ENCODE measurements around the gene FAF1.

DNA sequence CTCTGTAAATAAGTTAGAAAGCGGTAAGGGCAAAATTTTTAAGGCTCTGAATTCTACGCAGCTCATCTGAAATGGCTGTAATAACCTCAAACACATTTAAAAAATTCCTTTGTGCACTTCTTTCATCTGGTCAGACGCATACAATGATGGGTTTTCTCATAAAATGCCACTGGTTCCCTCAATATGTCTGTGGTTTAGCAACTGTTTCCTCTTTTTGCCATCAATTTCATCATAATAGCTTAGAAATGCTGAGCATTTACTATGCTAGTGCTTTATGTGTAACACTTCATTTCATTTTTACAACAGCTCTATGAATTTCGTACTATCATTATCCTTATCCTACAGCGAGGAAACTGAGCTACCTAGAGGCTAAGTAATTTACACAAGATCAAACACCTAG, 501.6 kb downstream of the FAF1 start:
- TF ChIP-seq, protein P1, sequence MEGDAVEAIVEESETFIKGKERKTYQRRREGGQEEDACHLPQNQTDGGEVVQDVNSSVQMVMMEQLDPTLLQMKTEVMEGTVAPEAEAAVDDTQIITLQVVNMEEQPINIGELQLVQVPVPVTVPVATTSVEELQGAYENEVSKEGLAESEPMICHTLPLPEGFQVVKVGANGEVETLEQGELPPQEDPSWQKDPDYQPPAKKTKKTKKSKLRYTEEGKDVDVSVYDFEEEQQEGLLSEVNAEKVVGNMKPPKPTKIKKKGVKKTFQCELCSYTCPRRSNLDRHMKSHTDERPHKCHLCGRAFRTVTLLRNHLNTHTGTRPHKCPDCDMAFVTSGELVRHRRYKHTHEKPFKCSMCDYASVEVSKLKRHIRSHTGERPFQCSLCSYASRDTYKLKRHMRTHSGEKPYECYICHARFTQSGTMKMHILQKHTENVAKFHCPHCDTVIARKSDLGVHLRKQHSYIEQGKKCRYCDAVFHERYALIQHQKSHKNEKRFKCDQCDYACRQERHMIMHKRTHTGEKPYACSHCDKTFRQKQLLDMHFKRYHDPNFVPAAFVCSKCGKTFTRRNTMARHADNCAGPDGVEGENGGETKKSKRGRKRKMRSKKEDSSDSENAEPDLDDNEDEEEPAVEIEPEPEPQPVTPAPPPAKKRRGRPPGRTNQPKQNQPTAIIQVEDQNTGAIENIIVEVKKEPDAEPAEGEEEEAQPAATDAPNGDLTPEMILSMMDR (IDR thresholded peaks at IDR 0.05; ENCODE audit: low read depth, low read length, missing input control) = no peak
- TF ChIP-seq, protein P2, sequence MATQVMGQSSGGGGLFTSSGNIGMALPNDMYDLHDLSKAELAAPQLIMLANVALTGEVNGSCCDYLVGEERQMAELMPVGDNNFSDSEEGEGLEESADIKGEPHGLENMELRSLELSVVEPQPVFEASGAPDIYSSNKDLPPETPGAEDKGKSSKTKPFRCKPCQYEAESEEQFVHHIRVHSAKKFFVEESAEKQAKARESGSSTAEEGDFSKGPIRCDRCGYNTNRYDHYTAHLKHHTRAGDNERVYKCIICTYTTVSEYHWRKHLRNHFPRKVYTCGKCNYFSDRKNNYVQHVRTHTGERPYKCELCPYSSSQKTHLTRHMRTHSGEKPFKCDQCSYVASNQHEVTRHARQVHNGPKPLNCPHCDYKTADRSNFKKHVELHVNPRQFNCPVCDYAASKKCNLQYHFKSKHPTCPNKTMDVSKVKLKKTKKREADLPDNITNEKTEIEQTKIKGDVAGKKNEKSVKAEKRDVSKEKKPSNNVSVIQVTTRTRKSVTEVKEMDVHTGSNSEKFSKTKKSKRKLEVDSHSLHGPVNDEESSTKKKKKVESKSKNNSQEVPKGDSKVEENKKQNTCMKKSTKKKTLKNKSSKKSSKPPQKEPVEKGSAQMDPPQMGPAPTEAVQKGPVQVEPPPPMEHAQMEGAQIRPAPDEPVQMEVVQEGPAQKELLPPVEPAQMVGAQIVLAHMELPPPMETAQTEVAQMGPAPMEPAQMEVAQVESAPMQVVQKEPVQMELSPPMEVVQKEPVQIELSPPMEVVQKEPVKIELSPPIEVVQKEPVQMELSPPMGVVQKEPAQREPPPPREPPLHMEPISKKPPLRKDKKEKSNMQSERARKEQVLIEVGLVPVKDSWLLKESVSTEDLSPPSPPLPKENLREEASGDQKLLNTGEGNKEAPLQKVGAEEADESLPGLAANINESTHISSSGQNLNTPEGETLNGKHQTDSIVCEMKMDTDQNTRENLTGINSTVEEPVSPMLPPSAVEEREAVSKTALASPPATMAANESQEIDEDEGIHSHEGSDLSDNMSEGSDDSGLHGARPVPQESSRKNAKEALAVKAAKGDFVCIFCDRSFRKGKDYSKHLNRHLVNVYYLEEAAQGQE (IDR thresholded peaks at IDR 0.05) = no peak
- TF ChIP-seq FOXA1 (IDR thresholded peaks at IDR 0.05) (no peak), SP1 (IDR thresholded peaks at IDR 0.05) (no peak), JUND (IDR thresholded peaks at IDR 0.05) (no peak), YY1 (IDR thresholded peaks at IDR 0.05) (no peak), TAF1 (conservative IDR thresholded peaks at IDR 0.05) (no peak), HNF4A (conservative IDR thresholded peaks at IDR 0.05) (no peak)
- TF ChIP-seq, protein P3, sequence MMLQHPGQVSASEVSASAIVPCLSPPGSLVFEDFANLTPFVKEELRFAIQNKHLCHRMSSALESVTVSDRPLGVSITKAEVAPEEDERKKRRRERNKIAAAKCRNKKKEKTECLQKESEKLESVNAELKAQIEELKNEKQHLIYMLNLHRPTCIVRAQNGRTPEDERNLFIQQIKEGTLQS (IDR thresholded peaks at IDR 0.05) = no peak
- TF ChIP-seq, protein P4, sequence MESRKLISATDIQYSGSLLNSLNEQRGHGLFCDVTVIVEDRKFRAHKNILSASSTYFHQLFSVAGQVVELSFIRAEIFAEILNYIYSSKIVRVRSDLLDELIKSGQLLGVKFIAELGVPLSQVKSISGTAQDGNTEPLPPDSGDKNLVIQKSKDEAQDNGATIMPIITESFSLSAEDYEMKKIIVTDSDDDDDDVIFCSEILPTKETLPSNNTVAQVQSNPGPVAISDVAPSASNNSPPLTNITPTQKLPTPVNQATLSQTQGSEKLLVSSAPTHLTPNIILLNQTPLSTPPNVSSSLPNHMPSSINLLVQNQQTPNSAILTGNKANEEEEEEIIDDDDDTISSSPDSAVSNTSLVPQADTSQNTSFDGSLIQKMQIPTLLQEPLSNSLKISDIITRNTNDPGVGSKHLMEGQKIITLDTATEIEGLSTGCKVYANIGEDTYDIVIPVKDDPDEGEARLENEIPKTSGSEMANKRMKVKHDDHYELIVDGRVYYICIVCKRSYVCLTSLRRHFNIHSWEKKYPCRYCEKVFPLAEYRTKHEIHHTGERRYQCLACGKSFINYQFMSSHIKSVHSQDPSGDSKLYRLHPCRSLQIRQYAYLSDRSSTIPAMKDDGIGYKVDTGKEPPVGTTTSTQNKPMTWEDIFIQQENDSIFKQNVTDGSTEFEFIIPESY (IDR thresholded peaks at IDR 0.05) = no peak

All from liver (tissue), 3 donors.